ENCODE data around the gene ISL1. TPM values are rescaled to one million over a fixed set of nuclear protein-coding genes. Genes with fewer than 3 reads are reported as not detected.

ISL1 gene
- total RNA-seq, 4 donors from 2014 or later, result not detected

DNA sequence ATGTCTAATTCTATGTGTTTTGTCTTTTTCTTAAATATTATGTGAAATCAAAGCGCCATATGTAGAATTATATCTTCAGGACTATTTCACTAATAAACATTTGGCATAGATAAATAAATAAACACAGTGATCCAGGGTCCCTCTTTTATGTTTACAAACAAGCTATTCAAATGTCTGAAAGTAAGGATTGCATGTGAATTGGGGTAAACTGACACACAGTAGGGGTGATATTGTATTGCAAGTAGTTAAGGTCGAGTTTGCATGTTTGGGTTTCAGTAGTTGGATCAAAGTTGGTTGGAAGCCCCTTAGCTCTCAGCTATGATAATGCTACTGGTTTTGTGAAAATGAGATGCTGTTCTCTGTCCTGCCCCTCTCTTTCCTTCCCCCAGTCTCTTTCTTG is 11.4 kb downstream of the ISL1 start:
- no peak overlapping the region for H3K27ac ChIP-seq
- DNase-seq (no peak), ATAC-seq (no peak)
- H3K36me3 ChIP-seq, result no peaks in the 10 kb centered on the region
- peaks cover 51 to 76% (median 54%) of the 10 kb centered on the region in 3 donors for H3K27me3 ChIP-seq
- in situ Hi-C loops (cut with MboI; ENCODE audit: low sequenced_read_pairs in 4 of 4) (no loop called here), intact Hi-C loops (cut with DNase I; ENCODE audit: low total_unique reads) (no loop called here)
- TF ChIP-seq, protein P1, sequence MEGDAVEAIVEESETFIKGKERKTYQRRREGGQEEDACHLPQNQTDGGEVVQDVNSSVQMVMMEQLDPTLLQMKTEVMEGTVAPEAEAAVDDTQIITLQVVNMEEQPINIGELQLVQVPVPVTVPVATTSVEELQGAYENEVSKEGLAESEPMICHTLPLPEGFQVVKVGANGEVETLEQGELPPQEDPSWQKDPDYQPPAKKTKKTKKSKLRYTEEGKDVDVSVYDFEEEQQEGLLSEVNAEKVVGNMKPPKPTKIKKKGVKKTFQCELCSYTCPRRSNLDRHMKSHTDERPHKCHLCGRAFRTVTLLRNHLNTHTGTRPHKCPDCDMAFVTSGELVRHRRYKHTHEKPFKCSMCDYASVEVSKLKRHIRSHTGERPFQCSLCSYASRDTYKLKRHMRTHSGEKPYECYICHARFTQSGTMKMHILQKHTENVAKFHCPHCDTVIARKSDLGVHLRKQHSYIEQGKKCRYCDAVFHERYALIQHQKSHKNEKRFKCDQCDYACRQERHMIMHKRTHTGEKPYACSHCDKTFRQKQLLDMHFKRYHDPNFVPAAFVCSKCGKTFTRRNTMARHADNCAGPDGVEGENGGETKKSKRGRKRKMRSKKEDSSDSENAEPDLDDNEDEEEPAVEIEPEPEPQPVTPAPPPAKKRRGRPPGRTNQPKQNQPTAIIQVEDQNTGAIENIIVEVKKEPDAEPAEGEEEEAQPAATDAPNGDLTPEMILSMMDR (IDR thresholded peaks at IDR 0.05 in 4 of 5, conservative IDR thresholded peaks at IDR 0.05 in 1 of 5), result no peak
- TF ChIP-seq POLR2A (IDR thresholded peaks at IDR 0.05), result no peak
- no peaks in the 10 kb centered on the region for H3K4me1 ChIP-seq
- no peaks in the 10 kb centered on the region for H3K9me3 ChIP-seq
- no peak overlapping the region for H3K4me3 ChIP-seq

DNA sequence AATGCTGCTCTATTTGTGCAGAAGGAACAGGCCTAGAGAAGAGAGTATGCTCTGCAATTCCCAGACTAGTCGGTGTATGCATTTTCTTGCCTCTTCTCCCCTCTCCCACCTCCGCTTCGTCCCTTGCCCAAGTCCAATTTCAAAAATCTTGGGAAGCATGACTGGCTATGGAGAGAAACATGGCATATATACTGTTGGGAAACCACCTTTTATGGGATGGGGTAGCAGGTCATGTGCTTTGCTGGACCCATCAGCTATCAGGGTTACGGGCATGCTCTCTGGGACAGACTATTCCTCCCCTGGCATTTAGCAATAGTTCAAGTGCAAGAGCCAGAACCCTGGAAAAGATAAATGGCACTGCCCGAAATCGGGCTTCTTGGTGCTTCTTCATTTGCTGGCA is 12.0 kb downstream of the ISL1 start:
- ATAC-seq, result no peak
- Histone ChIP-seq H3K4me1 (no peaks in the 10 kb centered on the region), H3K4me3 (no peak overlapping the region), H3K27ac (no peak overlapping the region), H3K9me3 (no peaks in the 10 kb centered on the region), H3K36me3 (no peaks in the 10 kb centered on the region), H3K27me3 (peaks cover 50 to 72% (median 54%) of the 10 kb centered on the region in 3 donors)
- DNase-seq, result no peak
- in situ Hi-C loops (cut with MboI; ENCODE audit: low sequenced_read_pairs in 4 of 4) (no loop called here), intact Hi-C loops (cut with DNase I; ENCODE audit: low total_unique reads) (no loop called here)
- TF ChIP-seq, protein P1 (IDR thresholded peaks at IDR 0.05 in 4 of 5, conservative IDR thresholded peaks at IDR 0.05 in 1 of 5), result no peak
- TF ChIP-seq POLR2A (IDR thresholded peaks at IDR 0.05), result no peak

DNA sequence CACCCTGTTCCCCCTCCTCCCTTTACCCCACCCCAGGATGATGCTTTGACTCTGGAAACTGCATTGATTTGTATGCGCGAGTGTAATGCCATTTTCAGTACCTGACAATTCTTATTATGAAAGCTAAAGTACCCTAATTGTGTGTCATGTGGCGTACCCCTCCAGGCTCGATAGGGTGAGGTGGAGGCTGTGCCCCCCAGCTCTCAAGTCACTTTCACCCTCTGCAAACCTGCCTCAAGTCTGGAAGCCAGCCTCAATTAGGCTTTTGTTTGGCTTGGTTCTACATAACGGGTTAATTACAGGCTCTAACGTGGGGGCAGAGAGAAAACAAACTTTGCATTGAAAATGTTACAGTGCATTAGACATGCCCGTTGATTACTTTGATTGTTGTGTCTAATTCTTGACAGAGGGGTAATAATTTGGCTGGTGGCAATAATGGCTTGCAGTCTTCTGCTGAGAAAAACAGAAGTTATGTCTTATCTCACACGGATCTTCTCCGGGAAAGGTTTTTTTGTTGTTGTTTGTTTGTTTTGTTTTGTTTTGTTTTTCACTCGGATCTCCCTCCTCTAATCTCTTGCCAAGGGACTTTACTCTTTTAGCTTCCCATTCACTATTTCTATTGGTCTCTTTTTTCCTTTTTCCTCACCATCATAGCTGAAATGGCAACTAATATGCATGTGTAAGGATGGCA is 12.6 kb downstream of the ISL1 start:
- DNase-seq (no peak), ATAC-seq (no peak)
- no peak overlapping the region for H3K27ac ChIP-seq
- in situ Hi-C loops (cut with MboI; ENCODE audit: low sequenced_read_pairs in 4 of 4), result no loop called here
- no peaks in the 10 kb centered on the region for H3K4me1 ChIP-seq
- H3K27me3 ChIP-seq, result peaks cover 45 to 67% (median 49%) of the 10 kb centered on the region in 3 donors
- H3K36me3 ChIP-seq, result no peaks in the 10 kb centered on the region
- no peak overlapping the region for H3K4me3 ChIP-seq
- intact Hi-C loops (cut with DNase I; ENCODE audit: low total_unique reads), result no loop called here
- TF ChIP-seq, protein P1 (IDR thresholded peaks at IDR 0.05 in 4 of 5, conservative IDR thresholded peaks at IDR 0.05 in 1 of 5), result no peak
- no peak for TF ChIP-seq POLR2A (IDR thresholded peaks at IDR 0.05)
- no peaks in the 10 kb centered on the region for H3K9me3 ChIP-seq

DNA sequence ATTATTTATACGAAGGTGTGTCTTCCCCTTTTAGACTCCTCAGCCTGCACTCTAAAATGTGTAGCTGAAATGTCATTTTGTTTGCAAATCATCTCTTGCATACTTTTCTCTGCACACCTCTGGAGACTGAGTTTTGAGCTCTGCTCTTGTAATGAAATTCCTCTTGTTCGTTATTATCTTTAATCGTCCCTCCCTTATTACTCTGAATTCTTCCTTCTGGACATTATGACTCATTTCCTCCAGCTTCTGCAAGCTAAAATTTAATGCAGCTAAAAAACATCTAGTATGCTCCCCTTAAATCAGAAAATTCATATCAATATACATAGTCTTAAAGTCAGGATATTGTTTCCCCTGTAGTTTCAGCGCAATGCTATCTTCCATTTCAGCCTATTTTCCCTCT is 13.5 kb downstream of the ISL1 start:
- H3K27me3 ChIP-seq, result peaks cover 42 to 58% (median 45%) of the 10 kb centered on the region in 3 donors

More for the DNA sequence above, 13.5 kb downstream of the ISL1 start:
- intact Hi-C loops (cut with DNase I; ENCODE audit: low total_unique reads) (no loop called here), in situ Hi-C loops (cut with MboI; ENCODE audit: low sequenced_read_pairs in 4 of 4) (no loop called here)
- no peaks in the 10 kb centered on the region for H3K4me1 ChIP-seq
- no peak overlapping the region for H3K4me3 ChIP-seq
- H3K36me3 ChIP-seq, result no peaks in the 10 kb centered on the region
- ATAC-seq, result no peak
- H3K9me3 ChIP-seq, result no peaks in the 10 kb centered on the region
- no peak for TF ChIP-seq POLR2A (IDR thresholded peaks at IDR 0.05)
- TF ChIP-seq, protein P1 (IDR thresholded peaks at IDR 0.05 in 4 of 5, conservative IDR thresholded peaks at IDR 0.05 in 1 of 5), result no peak
- no peak for DNase-seq
- no peak overlapping the region for H3K27ac ChIP-seq

Data from gastrocnemius medialis (tissue), 4 donors.